ENCODE data around the gene BORCS5. TPM values are rescaled to one million over a fixed set of nuclear protein-coding genes. Genes with fewer than 3 reads are reported as not detected.
"Not testable (repeated sequence)": the region's sequence is repeated elsewhere in the genome, so short reads cannot be mapped to it uniquely, and the experiment has no call there.

Gene BORCS5
- 3.4 and 3.5 TPM in 2 replicates for total RNA-seq (2014; rRNA removed; shearing (Covaris generic))

- DNase-seq (ENCODE audit: low spot score), result peak; percentile 98
Observed at GRCh38 chr12:12356896-12357718, at the start of gene BORCS5. Gene BORCS5 (plus strand): TSS chr12:12357078. CDS start chr12:12357452, 374 bp downstream.

GRCh38 chr12:12310695-12311094 lies 46.2 kb upstream of the BORCS5 start:
- not testable (repeated sequence) for DNase-seq (ENCODE audit: low spot score)

GRCh38 chr12:12315838-12316237 lies 41.0 kb upstream of the BORCS5 start:
- DNase-seq (ENCODE audit: low spot score), result no peak

GRCh38 chr12:12319451-12320183 lies 37.3 kb upstream of the BORCS5 start:
- DNase-seq (ENCODE audit: low spot score), result no peak

- DNase-seq (ENCODE audit: low spot score), result no peak
Observed at GRCh38 chr12:12323118-12323517, 33.8 kb upstream of the BORCS5 start.

GRCh38 chr12:12323591-12323990 lies 33.3 kb upstream of the BORCS5 start:
- DNase-seq (ENCODE audit: low spot score), result no peak

GRCh38 chr12:12326262-12326661 lies 30.6 kb upstream of the BORCS5 start:
- no peak for DNase-seq (ENCODE audit: low spot score)

- DNase-seq (ENCODE audit: low spot score), result peak; percentile 86
Observed at GRCh38 chr12:12327802-12328201, 29.1 kb upstream of the BORCS5 start.

GRCh38 chr12:12331244-12331771 lies 25.6 kb upstream of the BORCS5 start:
- no peak for DNase-seq (ENCODE audit: low spot score)

GRCh38 chr12:12331896-12332295 lies 25.0 kb upstream of the BORCS5 start:
- peak; percentile 79 for DNase-seq (ENCODE audit: low spot score)

GRCh38 chr12:12333407-12334366 lies 23.2 kb upstream of the BORCS5 start:
- peak; percentile 74 for DNase-seq (ENCODE audit: low spot score)

GRCh38 chr12:12334367-12335040 lies 22.4 kb upstream of the BORCS5 start:
- DNase-seq (ENCODE audit: low spot score), result peak; percentile 77

GRCh38 chr12:12336049-12336411 lies 20.8 kb upstream of the BORCS5 start:
- no peak for DNase-seq (ENCODE audit: low spot score)

GRCh38 chr12:12336511-12336910 lies 20.4 kb upstream of the BORCS5 start:
- no peak for DNase-seq (ENCODE audit: low spot score)

GRCh38 chr12:12338527-12339168 lies 18.2 kb upstream of the BORCS5 start:
- DNase-seq (ENCODE audit: low spot score), result no peak

- peak; percentile 82 for DNase-seq (ENCODE audit: low spot score)
Observed at GRCh38 chr12:12349711-12350665, 6.9 kb upstream of the BORCS5 start, which contains the start of gene MANSC1. Gene MANSC1 (minus strand): TSS chr12:12350242. CDS start chr12:12343314, 6,928 bp downstream.

GRCh38 chr12:12350868-12351463 lies 5.9 kb upstream of the BORCS5 start:
- DNase-seq (ENCODE audit: low spot score), result peak; percentile 77

- not testable (repeated sequence) for DNase-seq (ENCODE audit: low spot score)
Observed at GRCh38 chr12:12351468-12352185, 5.3 kb upstream of the BORCS5 start.

All from HT-29 (cell line).